Astrocyte of the cerebellum (primary cell): Measurements from ENCODE around the gene ERAS.

Source experiments
- DNase-seq: peaks from one replicate; pipeline ENCODE4 v3.0.0-alpha.2; 2011; ENCODE audit warnings: low read depth
- H3K4me3 ChIP-seq: 2 replicates; pipeline ENCODE4 v1.5.1; 2011; ENCODE audit warnings: mild to moderate bottlenecking, low read depth, low read length, moderate library complexity
- in situ Hi-C: cut with HindIII; loops from 2 replicates; pipeline ENCODE4 v1.10.0; 2017; ENCODE audit warnings: low sequenced_read_pairs
- TF ChIP-seq, protein P1 (sequence below): IDR thresholded peaks from 2 replicates; pipeline ENCODE4 v1.5.1; 2012; ENCODE audit warnings: low read length, low read depth, moderate library complexity, mild to moderate bottlenecking; ENCODE audit errors: missing control alignments

The ERAS gene, protein sequence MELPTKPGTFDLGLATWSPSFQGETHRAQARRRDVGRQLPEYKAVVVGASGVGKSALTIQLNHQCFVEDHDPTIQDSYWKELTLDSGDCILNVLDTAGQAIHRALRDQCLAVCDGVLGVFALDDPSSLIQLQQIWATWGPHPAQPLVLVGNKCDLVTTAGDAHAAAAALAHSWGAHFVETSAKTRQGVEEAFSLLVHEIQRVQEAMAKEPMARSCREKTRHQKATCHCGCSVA

DNA sequence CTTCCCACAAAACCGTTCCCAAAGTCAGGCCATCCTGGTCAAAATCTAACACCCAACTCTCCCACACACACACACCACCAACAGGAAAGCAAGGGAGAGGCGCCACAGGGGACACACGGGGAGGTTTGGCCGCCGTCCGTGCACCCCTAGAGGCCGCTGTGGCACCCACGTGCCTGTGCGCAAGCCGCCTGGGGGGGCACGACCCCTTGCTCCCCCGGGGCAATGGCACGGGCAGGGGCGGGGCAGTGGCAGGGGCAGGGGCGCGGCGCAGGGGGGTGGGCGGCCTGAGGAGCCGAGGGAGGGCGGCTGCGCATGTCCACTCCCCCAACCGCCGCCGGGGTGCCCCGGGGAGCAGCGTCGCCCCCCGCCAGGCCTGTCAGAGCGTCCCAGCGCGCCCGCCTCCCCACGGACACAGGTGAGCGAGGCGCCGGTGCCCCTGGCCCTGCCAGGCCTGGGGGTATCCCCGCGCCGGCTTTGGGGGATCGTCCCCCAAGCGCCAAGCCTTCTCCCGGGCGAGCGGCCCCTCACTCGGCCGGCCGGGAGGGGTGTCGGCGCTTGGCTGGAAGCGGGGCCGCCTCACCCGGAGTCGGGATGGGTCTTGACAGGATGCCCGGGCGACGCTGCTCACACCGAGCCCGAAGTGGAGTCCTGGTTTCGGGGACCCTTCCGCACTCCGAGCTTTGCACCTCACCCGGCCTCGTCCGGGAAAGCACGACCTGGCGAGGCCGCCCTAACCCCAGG, at the start of gene ERAS:
TSS of gene ERAS (plus strand) at position 379 of the 741 bp plus-strand sequence. CDS start 2,611 bp downstream, outside the sequence.
- DNase-seq = no peak
- TF ChIP-seq, protein P1, sequence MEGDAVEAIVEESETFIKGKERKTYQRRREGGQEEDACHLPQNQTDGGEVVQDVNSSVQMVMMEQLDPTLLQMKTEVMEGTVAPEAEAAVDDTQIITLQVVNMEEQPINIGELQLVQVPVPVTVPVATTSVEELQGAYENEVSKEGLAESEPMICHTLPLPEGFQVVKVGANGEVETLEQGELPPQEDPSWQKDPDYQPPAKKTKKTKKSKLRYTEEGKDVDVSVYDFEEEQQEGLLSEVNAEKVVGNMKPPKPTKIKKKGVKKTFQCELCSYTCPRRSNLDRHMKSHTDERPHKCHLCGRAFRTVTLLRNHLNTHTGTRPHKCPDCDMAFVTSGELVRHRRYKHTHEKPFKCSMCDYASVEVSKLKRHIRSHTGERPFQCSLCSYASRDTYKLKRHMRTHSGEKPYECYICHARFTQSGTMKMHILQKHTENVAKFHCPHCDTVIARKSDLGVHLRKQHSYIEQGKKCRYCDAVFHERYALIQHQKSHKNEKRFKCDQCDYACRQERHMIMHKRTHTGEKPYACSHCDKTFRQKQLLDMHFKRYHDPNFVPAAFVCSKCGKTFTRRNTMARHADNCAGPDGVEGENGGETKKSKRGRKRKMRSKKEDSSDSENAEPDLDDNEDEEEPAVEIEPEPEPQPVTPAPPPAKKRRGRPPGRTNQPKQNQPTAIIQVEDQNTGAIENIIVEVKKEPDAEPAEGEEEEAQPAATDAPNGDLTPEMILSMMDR = no peak
- in situ Hi-C loops = no loop called here
- H3K4me3 ChIP-seq = no peak within 1 kb of the TSS

DNA sequence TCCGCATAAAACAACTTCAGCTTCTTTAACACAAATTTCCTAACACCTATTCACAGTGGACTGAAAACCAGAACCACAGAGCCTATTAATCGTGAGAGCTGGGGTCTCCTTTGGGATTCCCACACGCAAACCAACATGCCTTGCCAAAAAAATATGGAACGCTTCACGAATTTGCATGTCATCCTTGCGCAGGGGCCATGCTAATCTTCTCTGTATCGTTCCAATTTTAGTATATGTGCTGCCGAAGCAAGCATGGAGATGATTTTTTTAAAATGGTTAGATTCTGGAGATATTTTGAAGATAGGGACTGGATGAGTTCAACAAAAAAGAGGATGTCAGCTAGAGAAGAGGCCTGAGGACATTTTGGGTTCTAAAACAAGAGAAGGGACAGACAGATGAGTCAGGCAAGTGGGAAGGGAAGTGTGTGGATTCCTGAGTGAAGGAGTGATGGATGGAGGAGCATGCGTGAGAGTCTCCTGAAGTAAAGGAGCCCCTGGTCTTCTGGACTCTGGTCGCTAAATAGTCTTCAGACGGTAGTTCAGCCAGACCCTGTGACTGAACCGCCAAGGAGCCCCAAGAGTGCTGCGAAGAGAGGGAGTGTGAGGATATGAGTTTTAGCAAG, 49.4 kb upstream of the ERAS start:
- no peak overlapping the region for H3K4me3 ChIP-seq
- TF ChIP-seq, protein P1 = no peak
- in situ Hi-C loops = no loop called here
- DNase-seq = no peak

DNA sequence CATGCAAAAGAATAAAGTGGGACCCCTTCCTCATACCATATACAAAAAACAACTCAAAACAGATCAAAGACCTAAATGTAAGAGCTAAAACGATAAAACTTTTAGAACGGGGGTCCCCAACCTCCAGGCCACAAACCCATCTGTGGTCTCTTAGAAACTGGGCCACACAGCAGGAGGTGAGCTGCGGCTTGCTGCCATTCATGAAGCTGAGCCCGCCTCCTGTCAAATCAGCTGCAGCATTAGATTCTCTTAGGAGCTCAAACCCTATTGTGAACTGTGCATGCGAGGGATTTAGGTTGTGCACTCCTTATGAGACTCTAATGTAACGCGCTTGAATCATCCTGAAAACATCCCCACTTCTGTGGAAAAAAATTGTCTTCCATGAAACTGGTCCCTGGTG, 46.9 kb upstream of the ERAS start:
- in situ Hi-C loops = no loop called here
- no peak overlapping the region for H3K4me3 ChIP-seq
- no peak for DNase-seq
- TF ChIP-seq, protein P1 = no peak

DNA sequence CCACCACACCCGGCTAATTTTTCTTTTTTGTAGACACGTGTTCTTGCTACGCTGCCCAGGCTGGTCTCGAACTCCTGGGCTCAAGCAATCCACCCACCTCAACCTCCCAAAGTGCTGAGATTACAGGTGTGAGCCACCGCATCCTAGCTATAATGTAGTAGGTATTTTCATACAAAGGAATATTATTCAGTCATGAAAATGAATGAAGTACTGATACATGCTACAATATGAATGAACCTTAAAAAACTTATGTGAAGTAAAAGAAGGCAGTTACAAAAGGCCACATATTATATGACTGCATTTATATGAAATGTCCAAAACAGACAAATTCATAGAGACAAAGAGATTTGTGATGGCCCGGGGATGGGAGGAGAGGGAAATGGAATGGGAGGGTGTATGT, 44.6 kb upstream of the ERAS start:
- TF ChIP-seq, protein P1 = no peak

DNA sequence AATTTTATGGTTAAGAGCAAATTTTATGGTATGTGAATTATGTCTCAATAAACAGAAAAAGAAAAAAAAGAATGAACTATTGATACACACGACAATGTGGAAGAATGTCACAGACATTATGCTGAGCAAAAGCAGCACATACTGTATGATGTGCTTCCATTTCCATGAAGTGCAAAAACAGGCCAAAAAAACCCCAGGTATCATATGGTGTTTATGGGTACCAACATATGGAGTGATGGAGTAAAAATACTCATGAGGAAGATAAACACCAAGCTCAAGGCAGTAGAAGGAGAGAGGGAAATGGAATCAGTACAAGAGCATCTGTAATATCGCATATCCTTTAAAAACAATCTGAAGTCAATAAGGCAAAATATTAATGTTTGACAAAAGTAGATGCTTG, 44.1 kb upstream of the ERAS start:
- no peak overlapping the region for H3K4me3 ChIP-seq
- TF ChIP-seq, protein P1 = no peak
- in situ Hi-C loops = no loop called here
- DNase-seq = no peak

More for the DNA sequence above, 44.6 kb upstream of the ERAS start:
- H3K4me3 ChIP-seq = no peak overlapping the region
- DNase-seq = no peak
- in situ Hi-C loops = no loop called here

DNA sequence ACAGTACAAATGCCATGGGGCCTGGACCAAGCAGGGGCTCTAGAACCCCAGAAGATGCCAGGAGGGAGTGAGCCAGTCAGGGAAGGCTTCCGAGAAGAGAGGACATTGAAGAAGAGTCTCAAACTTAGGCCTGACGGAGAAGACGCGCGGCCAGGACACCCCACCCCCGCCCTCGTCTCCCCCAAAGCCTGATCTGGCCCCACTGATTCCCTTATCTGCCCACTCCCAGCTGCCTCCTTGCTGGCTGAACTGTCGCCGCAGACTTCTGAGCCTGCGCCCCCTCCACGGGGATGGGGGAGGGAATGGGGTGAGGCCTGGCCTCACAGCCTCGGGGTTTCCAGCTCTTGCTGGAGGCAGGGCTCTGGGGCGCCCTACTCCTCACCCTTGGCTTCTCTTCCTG, 43.5 kb upstream of the ERAS start:
- in situ Hi-C loops = no loop called here
- no peak for DNase-seq
- no peak overlapping the region for H3K4me3 ChIP-seq
- TF ChIP-seq, protein P1 = no peak
